Measurements from ENCODE around the gene BCAT1. TPM values are rescaled to one million over a fixed set of nuclear protein-coding genes. Genes with fewer than 3 reads are reported as not detected.

Gene BCAT1
- total RNA-seq, 2 donors from 2014 or later = 45.0 to 141 TPM

- no peaks in the 10 kb centered on the region for H3K27me3 Mint-ChIP-seq (ENCODE audit: insufficient read depth)
- H3K36me3 ChIP-seq (ENCODE audit: control insufficient read depth, insufficient read depth, low read length) = peaks cover 58% of the 10 kb centered on the region
- H3K4me1 ChIP-seq (ENCODE audit: control insufficient read depth, insufficient read depth, low read length) = no peaks in the 10 kb centered on the region
- no peaks in the 10 kb centered on the region for H3K9me3 Mint-ChIP-seq
- H3K4me3 ChIP-seq (ENCODE audit: low read length) = no peak overlapping the region
- H3K4me3 Mint-ChIP-seq = no peak overlapping the region
- no peak for DNase-seq
- 95 to 98% methylated on average over 12 to 13 of the region's 13 CpGs for WGBS, 2 experiments (ENCODE audit: insufficient coverage in 1 of 2, insufficient read length in 1 of 2)
- no peak overlapping the region for H3K27ac ChIP-seq (ENCODE audit: low read depth, low read length)
- TF ChIP-seq CTCF (conservative IDR thresholded peaks at IDR 0.05) = no peak
- peaks cover 13% of the 10 kb centered on the region for H3K4me1 Mint-ChIP-seq
- no peaks in the 10 kb centered on the region for H3K27me3 ChIP-seq (ENCODE audit: control insufficient read depth, insufficient read depth, low read length, poor library complexity, severe bottlenecking)
- no peak overlapping the region for H3K9ac ChIP-seq (ENCODE audit: extremely low read depth, low read length, poor library complexity, severe bottlenecking)
- peaks cover 26% of the 10 kb centered on the region for H3K36me3 Mint-ChIP-seq (ENCODE audit: low read depth)
- no peaks in the 10 kb centered on the region for H3K9me3 ChIP-seq (ENCODE audit: control insufficient read depth, low read length)
- no peak overlapping the region for H3K27ac Mint-ChIP-seq
These were observed 109.6 kb downstream of the BCAT1 start for GRCh38 chr12:24839268-24839791.

GRCh38 chr12:24838531-24838950 lies 110.4 kb downstream of the BCAT1 start:
- DNase-seq = no peak
- H3K4me1 ChIP-seq (ENCODE audit: control insufficient read depth, insufficient read depth, low read length) = no peaks in the 10 kb centered on the region
- H3K9ac ChIP-seq (ENCODE audit: extremely low read depth, low read length, poor library complexity, severe bottlenecking) = no peak overlapping the region
- Mint-ChIP-seq H3K9me3 (no peaks in the 10 kb centered on the region), H3K27me3 (ENCODE audit: insufficient read depth) (no peaks in the 10 kb centered on the region), H3K27ac (no peak overlapping the region), H3K4me1 (peaks cover 13% of the 10 kb centered on the region), H3K36me3 (ENCODE audit: low read depth) (peaks cover 29% of the 10 kb centered on the region), H3K4me3 (no peak overlapping the region)
- no peaks in the 10 kb centered on the region for H3K27me3 ChIP-seq (ENCODE audit: control insufficient read depth, insufficient read depth, low read length, poor library complexity, severe bottlenecking)
- H3K9me3 ChIP-seq (ENCODE audit: control insufficient read depth, low read length) = no peaks in the 10 kb centered on the region
- no peak overlapping the region for H3K27ac ChIP-seq (ENCODE audit: low read depth, low read length)
- 92 to 95% methylated on average over 2 of the region's 2 CpGs for WGBS, 2 experiments (ENCODE audit: insufficient coverage in 1 of 2, insufficient read length in 1 of 2)
- peaks cover 63% of the 10 kb centered on the region for H3K36me3 ChIP-seq (ENCODE audit: control insufficient read depth, insufficient read depth, low read length)
- no peak for TF ChIP-seq CTCF (conservative IDR thresholded peaks at IDR 0.05)
- H3K4me3 ChIP-seq (ENCODE audit: low read length) = no peak overlapping the region

- no peaks in the 10 kb centered on the region for H3K27me3 Mint-ChIP-seq (ENCODE audit: insufficient read depth)
- Histone ChIP-seq H3K36me3 (ENCODE audit: control insufficient read depth, insufficient read depth, low read length) (peaks cover 65% of the 10 kb centered on the region), H3K4me1 (ENCODE audit: control insufficient read depth, insufficient read depth, low read length) (no peaks in the 10 kb centered on the region), H3K4me3 (ENCODE audit: low read length) (no peak overlapping the region), H3K9me3 (ENCODE audit: control insufficient read depth, low read length) (no peaks in the 10 kb centered on the region), H3K9ac (ENCODE audit: extremely low read depth, low read length, poor library complexity, severe bottlenecking) (no peak overlapping the region), H3K27me3 (ENCODE audit: control insufficient read depth, insufficient read depth, low read length, poor library complexity, severe bottlenecking) (no peaks in the 10 kb centered on the region), H3K27ac (ENCODE audit: low read depth, low read length) (no peak overlapping the region)
- no peak overlapping the region for H3K27ac Mint-ChIP-seq
- H3K9me3 Mint-ChIP-seq = no peaks in the 10 kb centered on the region
- H3K4me1 Mint-ChIP-seq = no peaks in the 10 kb centered on the region
- no peak for DNase-seq
- TF ChIP-seq CTCF (conservative IDR thresholded peaks at IDR 0.05) = no peak
- no peak overlapping the region for H3K4me3 Mint-ChIP-seq
- H3K36me3 Mint-ChIP-seq (ENCODE audit: low read depth) = peaks cover 44% of the 10 kb centered on the region
- WGBS, 2 experiments (ENCODE audit: insufficient coverage in 1 of 2, insufficient read length in 1 of 2) = 86 to 100% methylated on average over 1 of the region's 2 CpGs
These were observed 113.5 kb downstream of the BCAT1 start for GRCh38 chr12:24835377-24835776.

Data from endodermal cell (in vitro differentiated cells).